ENCODE results near the gene BTN1A1.
"Not testable (repeated sequence)": the region's sequence is repeated elsewhere in the genome, so short reads cannot be mapped to it uniquely, and the experiment has no call there.

The BTN1A1 gene

GRCh38 chr6:26502626-26503025 is 2.5 kb downstream of the BTN1A1 start:
- DNase-seq (ENCODE audit: extremely low read depth, insufficient read length), result no peak
- Histone ChIP-seq H3K27me3 (replicated peaks; ENCODE audit: control insufficient read depth, insufficient read depth, low read length) (no peaks in the 10 kb centered on the region), H3K4me3 (replicated peaks; ENCODE audit: low read depth, low read length) (no peak overlapping the region), H3K36me3 (ENCODE audit: control insufficient read depth, insufficient read depth, low read length) (no peaks in the 10 kb centered on the region)
- TF ChIP-seq, protein P1, sequence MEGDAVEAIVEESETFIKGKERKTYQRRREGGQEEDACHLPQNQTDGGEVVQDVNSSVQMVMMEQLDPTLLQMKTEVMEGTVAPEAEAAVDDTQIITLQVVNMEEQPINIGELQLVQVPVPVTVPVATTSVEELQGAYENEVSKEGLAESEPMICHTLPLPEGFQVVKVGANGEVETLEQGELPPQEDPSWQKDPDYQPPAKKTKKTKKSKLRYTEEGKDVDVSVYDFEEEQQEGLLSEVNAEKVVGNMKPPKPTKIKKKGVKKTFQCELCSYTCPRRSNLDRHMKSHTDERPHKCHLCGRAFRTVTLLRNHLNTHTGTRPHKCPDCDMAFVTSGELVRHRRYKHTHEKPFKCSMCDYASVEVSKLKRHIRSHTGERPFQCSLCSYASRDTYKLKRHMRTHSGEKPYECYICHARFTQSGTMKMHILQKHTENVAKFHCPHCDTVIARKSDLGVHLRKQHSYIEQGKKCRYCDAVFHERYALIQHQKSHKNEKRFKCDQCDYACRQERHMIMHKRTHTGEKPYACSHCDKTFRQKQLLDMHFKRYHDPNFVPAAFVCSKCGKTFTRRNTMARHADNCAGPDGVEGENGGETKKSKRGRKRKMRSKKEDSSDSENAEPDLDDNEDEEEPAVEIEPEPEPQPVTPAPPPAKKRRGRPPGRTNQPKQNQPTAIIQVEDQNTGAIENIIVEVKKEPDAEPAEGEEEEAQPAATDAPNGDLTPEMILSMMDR (IDR thresholded peaks at IDR 0.05; ENCODE audit: insufficient read depth, low read length, poor library complexity, severe bottlenecking), result no peak

GRCh38 chr6:26507658-26508057 is 7.6 kb downstream of the BTN1A1 start:
- TF ChIP-seq, protein P1 (IDR thresholded peaks at IDR 0.05; ENCODE audit: insufficient read depth, low read length, poor library complexity, severe bottlenecking), result no peak
- no peaks in the 10 kb centered on the region for H3K27me3 ChIP-seq (replicated peaks; ENCODE audit: control insufficient read depth, insufficient read depth, low read length)
- no peaks in the 10 kb centered on the region for H3K36me3 ChIP-seq (ENCODE audit: control insufficient read depth, insufficient read depth, low read length)
- no peak for DNase-seq (ENCODE audit: extremely low read depth, insufficient read length)
- H3K4me3 ChIP-seq (replicated peaks; ENCODE audit: low read depth, low read length), result no peak overlapping the region

DNA sequence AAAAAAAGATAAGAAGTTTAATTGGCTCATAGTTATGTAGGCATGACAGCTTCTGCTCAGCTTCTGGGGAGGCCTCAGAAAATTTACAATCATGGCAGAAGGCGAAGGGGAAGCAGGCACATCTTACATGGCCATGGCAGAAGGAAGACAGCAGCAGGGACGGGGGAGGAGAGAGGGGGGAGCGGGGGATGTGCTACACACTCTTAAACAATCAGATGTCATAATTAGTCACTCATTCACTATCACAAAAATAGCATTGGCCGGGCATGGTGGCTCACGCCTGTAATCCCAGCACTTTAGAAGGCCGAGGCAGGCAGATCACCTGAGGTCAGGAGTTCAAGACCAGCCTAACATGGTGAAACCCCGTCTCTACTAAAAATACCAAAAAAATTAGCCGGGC is 10.9 kb downstream of the BTN1A1 start:
- not testable (repeated sequence) for H3K4me3 ChIP-seq (replicated peaks; ENCODE audit: low read depth, low read length); H3K36me3 ChIP-seq (ENCODE audit: control insufficient read depth, insufficient read depth, low read length); H3K27me3 ChIP-seq (replicated peaks; ENCODE audit: control insufficient read depth, insufficient read depth, low read length); DNase-seq (ENCODE audit: extremely low read depth, insufficient read length)

DNA sequence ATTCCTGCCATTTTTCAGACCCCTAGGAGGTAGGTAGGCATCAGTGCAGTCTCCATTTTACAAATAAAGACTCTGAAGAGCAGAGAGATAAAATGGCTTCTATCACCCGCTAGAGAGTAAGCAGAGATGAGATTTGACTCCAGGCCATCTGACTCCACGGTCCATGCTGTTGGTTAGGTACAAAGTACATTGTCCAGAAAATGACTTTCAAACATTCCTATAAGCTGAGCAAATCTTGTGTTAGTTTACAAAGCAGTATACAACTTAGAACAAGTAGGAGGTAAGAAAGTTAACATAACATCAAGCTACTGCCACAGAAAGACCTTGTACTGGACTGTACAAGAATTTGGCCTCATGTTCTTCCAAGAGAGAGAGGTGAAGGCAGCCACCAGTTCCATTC is 14.9 kb downstream of the BTN1A1 start:
- H3K4me3 ChIP-seq (replicated peaks; ENCODE audit: low read depth, low read length), result no peak overlapping the region
- TF ChIP-seq, protein P1 (IDR thresholded peaks at IDR 0.05; ENCODE audit: insufficient read depth, low read length, poor library complexity, severe bottlenecking), result no peak
- no peak for DNase-seq (ENCODE audit: extremely low read depth, insufficient read length)
- no peaks in the 10 kb centered on the region for H3K27me3 ChIP-seq (replicated peaks; ENCODE audit: control insufficient read depth, insufficient read depth, low read length)
- H3K36me3 ChIP-seq (ENCODE audit: control insufficient read depth, insufficient read depth, low read length), result no peaks in the 10 kb centered on the region

DNA sequence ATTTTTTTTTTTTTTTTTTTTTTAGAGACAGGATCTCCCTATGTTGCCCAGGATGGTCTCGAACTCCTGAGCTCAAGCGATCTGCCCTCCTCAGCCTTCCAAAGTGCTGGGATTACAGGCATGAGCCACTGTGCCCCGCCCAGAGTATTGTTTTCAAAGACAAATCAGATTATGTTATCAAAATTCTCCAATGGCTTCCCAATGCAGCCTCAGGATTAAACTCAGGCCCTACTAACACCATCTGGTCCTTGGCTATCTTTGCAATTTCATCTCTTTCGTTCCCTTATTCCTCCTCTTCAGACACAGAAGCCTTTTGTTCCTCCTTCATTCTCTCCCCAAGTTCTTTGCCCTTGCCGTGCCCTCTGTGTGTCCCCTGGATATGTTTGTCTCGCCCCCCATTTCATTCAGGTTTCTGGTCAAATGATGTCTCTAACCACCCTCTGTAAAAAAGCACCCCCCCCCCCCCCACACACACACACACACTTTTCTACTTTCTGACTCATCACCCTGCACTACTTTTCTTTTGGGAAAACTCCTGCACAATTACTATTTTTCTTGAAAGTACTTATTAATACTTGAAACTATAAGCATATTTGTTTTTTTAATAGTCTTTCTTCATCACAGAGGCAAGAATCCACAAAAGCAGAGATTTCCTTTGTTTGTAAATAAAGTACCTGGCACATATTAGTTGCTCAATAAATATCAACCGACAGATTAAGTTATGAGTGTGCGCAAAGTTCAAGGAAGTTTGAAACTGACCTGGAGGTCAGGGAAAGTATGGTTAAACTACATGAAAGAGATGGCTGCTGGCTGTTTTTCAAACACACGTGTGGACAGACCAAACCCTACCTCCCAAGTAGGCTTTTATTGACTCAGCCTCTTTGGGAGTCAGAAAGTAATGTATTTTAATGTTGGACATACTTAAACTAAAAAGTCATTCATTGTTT is 16.7 kb downstream of the BTN1A1 start:
- TF ChIP-seq, protein P1 (IDR thresholded peaks at IDR 0.05; ENCODE audit: insufficient read depth, low read length, poor library complexity, severe bottlenecking), result no peak
- DNase-seq (ENCODE audit: extremely low read depth, insufficient read length), result no peak

GRCh38 chr6:26519359-26519758 is 19.3 kb downstream of the BTN1A1 start:
- H3K4me3 ChIP-seq (replicated peaks; ENCODE audit: low read depth, low read length), result no peak overlapping the region
- TF ChIP-seq, protein P1 (IDR thresholded peaks at IDR 0.05; ENCODE audit: insufficient read depth, low read length, poor library complexity, severe bottlenecking), result no peak
- H3K27me3 ChIP-seq (replicated peaks; ENCODE audit: control insufficient read depth, insufficient read depth, low read length), result no peaks in the 10 kb centered on the region
- H3K36me3 ChIP-seq (ENCODE audit: control insufficient read depth, insufficient read depth, low read length), result no peaks in the 10 kb centered on the region
- DNase-seq (ENCODE audit: extremely low read depth, insufficient read length), result no peak

More for the DNA sequence above, 16.7 kb downstream of the BTN1A1 start:
- Histone ChIP-seq H3K27me3 (replicated peaks; ENCODE audit: control insufficient read depth, insufficient read depth, low read length) (no peaks in the 10 kb centered on the region), H3K36me3 (ENCODE audit: control insufficient read depth, insufficient read depth, low read length) (no peaks in the 10 kb centered on the region), H3K4me3 (replicated peaks; ENCODE audit: low read depth, low read length) (no peak overlapping the region)
